GM12874 (cell line): Measurements from ENCODE around the gene SAE1.

ENCODE experiments used
- TF ChIP-seq, protein P1 (sequence below): IDR thresholded peaks from 2 replicates; pipeline ENCODE4 v1.5.1; 2011; ENCODE audit warnings: low read depth, mild to moderate bottlenecking, control low read depth, low read length, moderate library complexity; ENCODE audit not compliant: insufficient read depth

SAE1 gene

DNA sequence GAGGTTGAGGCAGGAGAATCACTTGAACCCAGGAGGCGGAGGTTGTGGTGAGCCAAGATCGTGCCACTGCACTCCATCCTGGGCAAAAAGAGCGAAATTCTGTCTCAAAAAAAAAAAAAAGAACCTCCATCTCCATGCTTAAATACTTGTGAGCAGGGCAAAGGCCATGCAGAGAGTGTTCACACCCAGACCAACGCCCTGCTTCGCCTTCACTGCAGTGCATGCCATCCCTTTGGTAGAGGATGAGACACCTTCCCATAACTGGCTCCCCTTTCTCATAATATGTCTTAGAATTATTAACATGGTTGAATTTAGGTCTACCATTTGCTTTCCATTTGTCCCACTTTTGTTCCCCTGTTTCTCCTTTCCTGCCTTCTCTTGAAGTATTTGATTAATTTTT is 84.9 kb downstream of the SAE1 start:
- TF ChIP-seq, protein P1, sequence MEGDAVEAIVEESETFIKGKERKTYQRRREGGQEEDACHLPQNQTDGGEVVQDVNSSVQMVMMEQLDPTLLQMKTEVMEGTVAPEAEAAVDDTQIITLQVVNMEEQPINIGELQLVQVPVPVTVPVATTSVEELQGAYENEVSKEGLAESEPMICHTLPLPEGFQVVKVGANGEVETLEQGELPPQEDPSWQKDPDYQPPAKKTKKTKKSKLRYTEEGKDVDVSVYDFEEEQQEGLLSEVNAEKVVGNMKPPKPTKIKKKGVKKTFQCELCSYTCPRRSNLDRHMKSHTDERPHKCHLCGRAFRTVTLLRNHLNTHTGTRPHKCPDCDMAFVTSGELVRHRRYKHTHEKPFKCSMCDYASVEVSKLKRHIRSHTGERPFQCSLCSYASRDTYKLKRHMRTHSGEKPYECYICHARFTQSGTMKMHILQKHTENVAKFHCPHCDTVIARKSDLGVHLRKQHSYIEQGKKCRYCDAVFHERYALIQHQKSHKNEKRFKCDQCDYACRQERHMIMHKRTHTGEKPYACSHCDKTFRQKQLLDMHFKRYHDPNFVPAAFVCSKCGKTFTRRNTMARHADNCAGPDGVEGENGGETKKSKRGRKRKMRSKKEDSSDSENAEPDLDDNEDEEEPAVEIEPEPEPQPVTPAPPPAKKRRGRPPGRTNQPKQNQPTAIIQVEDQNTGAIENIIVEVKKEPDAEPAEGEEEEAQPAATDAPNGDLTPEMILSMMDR = no peak

GRCh38 chr19:47221080-47221841 is 90.6 kb downstream of the SAE1 start:
- TF ChIP-seq, protein P1 = no peak

- TF ChIP-seq, protein P1 = no peak
Observed at GRCh38 chr19:47221890-47222289, 91.3 kb downstream of the SAE1 start.

GRCh38 chr19:47225746-47226425 is 95.3 kb downstream of the SAE1 start:
- TF ChIP-seq, protein P1 = no peak

GRCh38 chr19:47226426-47227351 is 96.1 kb downstream of the SAE1 start:
- TF ChIP-seq, protein P1 = no peak

GRCh38 chr19:47227352-47228167 is 96.9 kb downstream of the SAE1 start:
- TF ChIP-seq, protein P1 = no peak
